Measurements from ENCODE around the gene ACRV1. TPM values are rescaled to one million over a fixed set of nuclear protein-coding genes. Genes with fewer than 3 reads are reported as not detected.

Gene ACRV1
- polyA plus RNA-seq, 4 donors, result 0.07 to 0.19 TPM; not detected in 2

- DNase-seq (no peak), FAIRE-seq (no peak)
- Histone ChIP-seq H3K27ac (ENCODE audit: low read depth in 1 of 3, low read length in 2 of 3) (no peak overlapping the region), H3K4me3 (ENCODE audit: low read depth in 1 of 3, low read length in 3 of 3) (no peak overlapping the region), H3K9me3 (ENCODE audit: control insufficient read depth in 2 of 2, insufficient read depth in 1 of 2, low read depth in 1 of 2, low read length in 1 of 2) (peaks cover 0 to 2% of the 10 kb centered on the region in 2 donors), H3K4me1 (ENCODE audit: control insufficient read depth in 3 of 3, insufficient read depth in 2 of 3, low read depth in 1 of 3, low read length in 2 of 3) (no peaks in the 10 kb centered on the region), H3K36me3 (ENCODE audit: control insufficient read depth in 3 of 3, insufficient read depth in 2 of 3, low read depth in 1 of 3, low read length in 3 of 3) (peaks cover 0 to 5% (median 0%) of the 10 kb centered on the region in 3 donors), H3K27me3 (ENCODE audit: control insufficient read depth in 3 of 3, insufficient read depth in 3 of 3, low read length in 3 of 3) (no peaks in the 10 kb centered on the region)
- 80 to 90% (median 83%) methylated on average over 2 of the region's 2 CpGs for WGBS, 3 donors
Measured at GRCh38 chr11:125674210-125674609, 6.4 kb downstream of the ACRV1 start.

- FAIRE-seq, result no peak
- no peaks in the 10 kb centered on the region for H3K27me3 ChIP-seq (ENCODE audit: control insufficient read depth in 3 of 3, insufficient read depth in 3 of 3, low read length in 3 of 3)
- H3K4me1 ChIP-seq (ENCODE audit: control insufficient read depth in 3 of 3, insufficient read depth in 2 of 3, low read depth in 1 of 3, low read length in 2 of 3), result no peaks in the 10 kb centered on the region
- H3K4me3 ChIP-seq (ENCODE audit: low read depth in 1 of 3, low read length in 3 of 3), result no peak overlapping the region
- H3K36me3 ChIP-seq (ENCODE audit: control insufficient read depth in 3 of 3, insufficient read depth in 2 of 3, low read depth in 1 of 3, low read length in 3 of 3), result no peaks in the 10 kb centered on the region
- no peak for DNase-seq
- H3K9me3 ChIP-seq (ENCODE audit: control insufficient read depth in 2 of 2, insufficient read depth in 1 of 2, low read depth in 1 of 2, low read length in 1 of 2), result peaks cover 0 to 2% of the 10 kb centered on the region in 2 donors
- H3K27ac ChIP-seq (ENCODE audit: low read depth in 1 of 3, low read length in 2 of 3), result no peak overlapping the region
- WGBS, 3 donors, result 85 to 96% (median 93%) methylated on average over 2 of the region's 2 CpGs
Measured at GRCh38 chr11:125671561-125671960, 9.1 kb downstream of the ACRV1 start.

DNA sequence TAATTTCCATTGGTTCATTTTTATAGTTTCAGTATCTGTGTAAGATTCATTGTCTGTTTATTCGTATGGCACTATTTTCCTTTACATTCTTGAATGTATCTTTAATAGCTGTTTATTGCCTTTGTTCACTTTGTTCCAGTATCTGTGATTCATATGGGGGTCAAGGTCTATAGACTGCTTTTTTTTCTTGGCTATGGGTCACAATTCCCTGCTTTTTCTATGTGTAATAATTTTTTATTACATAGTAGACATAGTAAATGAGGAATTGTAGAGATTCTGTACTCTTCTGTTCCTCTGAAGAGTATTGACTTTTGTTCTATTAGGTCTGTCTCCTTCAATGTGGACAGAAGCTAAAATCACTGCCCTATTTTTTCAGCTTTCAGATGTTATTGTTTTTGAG lies 10.5 kb downstream of the ACRV1 start:
- WGBS, 3 donors, result 24 to 72% (median 49%) methylated on average over 1 of the region's 1 CpG
- no peaks in the 10 kb centered on the region for H3K4me1 ChIP-seq (ENCODE audit: control insufficient read depth in 3 of 3, insufficient read depth in 2 of 3, low read depth in 1 of 3, low read length in 2 of 3)
- H3K9me3 ChIP-seq (ENCODE audit: control insufficient read depth in 2 of 2, insufficient read depth in 1 of 2, low read depth in 1 of 2, low read length in 1 of 2), result peaks cover 0 to 2% of the 10 kb centered on the region in 2 donors
- H3K4me3 ChIP-seq (ENCODE audit: low read depth in 1 of 3, low read length in 3 of 3), result no peak overlapping the region
- FAIRE-seq, result no peak
- no peaks in the 10 kb centered on the region for H3K36me3 ChIP-seq (ENCODE audit: control insufficient read depth in 3 of 3, insufficient read depth in 2 of 3, low read depth in 1 of 3, low read length in 3 of 3)
- H3K27me3 ChIP-seq (ENCODE audit: control insufficient read depth in 3 of 3, insufficient read depth in 3 of 3, low read length in 3 of 3), result no peaks in the 10 kb centered on the region
- DNase-seq, result peak; percentile 28 to 59
- H3K27ac ChIP-seq (ENCODE audit: low read depth in 1 of 3, low read length in 2 of 3), result no peak overlapping the region

DNA sequence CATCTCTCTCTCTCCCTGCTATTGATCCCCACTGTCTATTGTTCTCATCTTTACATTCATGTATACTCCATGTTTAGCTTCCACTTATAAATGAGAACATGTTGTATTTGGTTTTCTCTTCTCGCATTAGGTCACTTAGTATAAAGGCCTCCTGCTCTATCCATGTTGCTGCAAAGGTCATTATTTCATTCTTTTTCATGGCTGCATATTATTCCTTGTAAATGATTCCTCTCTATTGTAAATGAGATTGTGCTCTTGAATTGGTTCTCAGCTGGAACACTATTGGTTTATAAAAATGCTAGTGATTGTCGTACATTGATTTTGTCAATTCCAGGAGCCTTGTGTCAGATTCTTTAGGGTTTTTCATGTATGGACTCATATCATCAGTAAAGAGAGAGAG lies 13.5 kb downstream of the ACRV1 start:
- 94 to 100% (median 98%) methylated on average over 2 of the region's 2 CpGs for WGBS, 3 donors
- H3K27me3 ChIP-seq (ENCODE audit: control insufficient read depth in 3 of 3, insufficient read depth in 3 of 3, low read length in 3 of 3), result no peaks in the 10 kb centered on the region
- H3K9me3 ChIP-seq (ENCODE audit: control insufficient read depth in 2 of 2, insufficient read depth in 1 of 2, low read depth in 1 of 2, low read length in 1 of 2), result peaks cover 0 to 2% of the 10 kb centered on the region in 2 donors
- no peaks in the 10 kb centered on the region for H3K4me1 ChIP-seq (ENCODE audit: control insufficient read depth in 3 of 3, insufficient read depth in 2 of 3, low read depth in 1 of 3, low read length in 2 of 3)
- no peak for FAIRE-seq
- DNase-seq, result no peak
- H3K36me3 ChIP-seq (ENCODE audit: control insufficient read depth in 3 of 3, insufficient read depth in 2 of 3, low read depth in 1 of 3, low read length in 3 of 3), result no peaks in the 10 kb centered on the region
- no peak overlapping the region for H3K4me3 ChIP-seq (ENCODE audit: low read depth in 1 of 3, low read length in 3 of 3)
- H3K27ac ChIP-seq (ENCODE audit: low read depth in 1 of 3, low read length in 2 of 3), result no peak overlapping the region

DNA sequence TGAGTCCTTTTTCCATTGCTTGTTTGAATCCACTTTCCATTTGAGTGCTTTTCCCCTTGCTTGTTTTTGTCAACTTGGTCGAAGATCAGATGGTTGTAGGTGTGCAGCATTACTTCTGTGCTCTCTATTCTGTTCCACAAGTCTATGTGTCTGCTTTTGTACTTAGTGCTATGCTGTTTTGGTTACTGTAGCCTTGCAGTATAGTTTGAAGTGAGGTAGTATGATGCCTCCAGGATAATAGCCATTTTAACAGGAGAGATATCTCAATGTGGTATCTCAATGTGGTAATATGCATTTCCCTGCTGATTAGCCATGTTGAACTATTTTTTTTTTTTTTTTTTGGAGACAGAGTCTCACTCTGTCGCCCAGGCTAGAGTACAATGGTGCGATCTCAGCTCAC lies 16.7 kb downstream of the ACRV1 start:
- Histone ChIP-seq H3K27me3 (ENCODE audit: control insufficient read depth in 3 of 3, insufficient read depth in 3 of 3, low read length in 3 of 3) (no peaks in the 10 kb centered on the region), H3K4me1 (ENCODE audit: control insufficient read depth in 3 of 3, insufficient read depth in 2 of 3, low read depth in 1 of 3, low read length in 2 of 3) (no peaks in the 10 kb centered on the region), H3K9me3 (ENCODE audit: control insufficient read depth in 2 of 2, insufficient read depth in 1 of 2, low read depth in 1 of 2, low read length in 1 of 2) (no peaks in the 10 kb centered on the region), H3K4me3 (ENCODE audit: low read depth in 1 of 3, low read length in 3 of 3) (no peak overlapping the region), H3K36me3 (ENCODE audit: control insufficient read depth in 3 of 3, insufficient read depth in 2 of 3, low read depth in 1 of 3, low read length in 3 of 3) (peaks cover 0 to 2% (median 0%) of the 10 kb centered on the region in 3 donors), H3K27ac (ENCODE audit: low read depth in 1 of 3, low read length in 2 of 3) (no peak overlapping the region)
- FAIRE-seq (no peak), DNase-seq (no peak)
- 92 to 98% (median 96%) methylated on average over 2 to 3 of the region's 3 CpGs for WGBS, 3 donors

GRCh38 chr11:125662689-125663088 lies 18.0 kb downstream of the ACRV1 start:
- Histone ChIP-seq H3K4me1 (ENCODE audit: control insufficient read depth in 3 of 3, insufficient read depth in 2 of 3, low read depth in 1 of 3, low read length in 2 of 3) (no peaks in the 10 kb centered on the region), H3K9me3 (ENCODE audit: control insufficient read depth in 2 of 2, insufficient read depth in 1 of 2, low read depth in 1 of 2, low read length in 1 of 2) (no peaks in the 10 kb centered on the region), H3K36me3 (ENCODE audit: control insufficient read depth in 3 of 3, insufficient read depth in 2 of 3, low read depth in 1 of 3, low read length in 3 of 3) (peaks cover 0 to 7% (median 0%) of the 10 kb centered on the region in 3 donors), H3K27me3 (ENCODE audit: control insufficient read depth in 3 of 3, insufficient read depth in 3 of 3, low read length in 3 of 3) (no peaks in the 10 kb centered on the region), H3K27ac (ENCODE audit: low read depth in 1 of 3, low read length in 2 of 3) (no peak overlapping the region), H3K4me3 (ENCODE audit: low read depth in 1 of 3, low read length in 3 of 3) (no peak overlapping the region)
- DNase-seq (no peak), FAIRE-seq (no peak)
- WGBS, 3 donors, result 76 to 94% (median 89%) methylated on average over 2 of the region's 2 CpGs

DNA sequence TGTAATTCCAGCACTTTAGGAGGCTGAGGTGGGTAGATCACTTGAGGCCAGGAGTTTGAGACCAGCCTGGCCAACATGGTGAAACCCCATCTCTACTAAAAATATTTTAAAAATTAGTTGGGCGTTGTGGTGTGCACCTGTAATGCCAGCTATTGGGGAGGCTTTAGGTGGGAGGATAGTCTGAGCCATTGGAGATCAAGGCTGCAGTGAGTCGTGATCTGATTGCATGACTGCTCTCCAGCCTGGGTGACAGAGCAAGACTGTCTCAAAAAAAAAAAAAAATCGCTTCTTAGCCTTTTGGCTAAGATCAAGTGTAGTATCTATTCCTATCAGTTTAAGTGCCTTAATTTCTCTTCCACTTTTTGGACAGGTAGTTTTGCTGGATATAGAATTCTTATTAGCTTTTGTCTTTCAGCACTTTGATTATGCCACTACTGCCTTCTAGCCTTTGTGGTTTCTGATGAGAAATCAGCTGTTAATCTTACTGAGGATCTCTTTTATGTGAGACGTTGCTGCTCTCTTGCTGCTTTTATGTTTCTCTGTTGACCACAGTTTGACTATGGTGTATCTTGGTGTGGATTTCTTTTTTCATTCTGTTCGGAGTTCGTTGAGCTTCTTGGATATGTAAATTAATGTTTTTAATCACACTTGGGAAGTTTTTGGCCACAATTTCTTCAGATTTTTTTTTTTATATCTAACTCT lies 31.0 kb downstream of the ACRV1 start:
- no peaks in the 10 kb centered on the region for H3K27me3 ChIP-seq (ENCODE audit: control insufficient read depth in 3 of 3, insufficient read depth in 3 of 3, low read length in 3 of 3)
- no peak overlapping the region for H3K27ac ChIP-seq (ENCODE audit: low read depth in 1 of 3, low read length in 2 of 3)
- peaks cover 0 to 16% (median 0%) of the 10 kb centered on the region in 3 donors for H3K36me3 ChIP-seq (ENCODE audit: control insufficient read depth in 3 of 3, insufficient read depth in 2 of 3, low read depth in 1 of 3, low read length in 3 of 3)
- FAIRE-seq (no peak), DNase-seq (no peak)
- H3K9me3 ChIP-seq (ENCODE audit: control insufficient read depth in 2 of 2, insufficient read depth in 1 of 2, low read depth in 1 of 2, low read length in 1 of 2), result no peaks in the 10 kb centered on the region
- H3K4me3 ChIP-seq (ENCODE audit: low read depth in 1 of 3, low read length in 3 of 3), result no peak overlapping the region
- 84 to 85% (median 84%) methylated on average over 6 of the region's 6 CpGs for WGBS, 3 donors
- H3K4me1 ChIP-seq (ENCODE audit: control insufficient read depth in 3 of 3, insufficient read depth in 2 of 3, low read depth in 1 of 3, low read length in 2 of 3), result no peaks in the 10 kb centered on the region

GRCh38 chr11:125645871-125646270 lies 34.8 kb downstream of the ACRV1 start:
- 96 to 99% (median 96%) methylated on average over 3 of the region's 3 CpGs for whole genome bisulfite sequencing, 3 donors
- no peaks in the 10 kb centered on the region for H3K27me3 ChIP-seq (ENCODE audit: control insufficient read depth in 3 of 3, insufficient read depth in 3 of 3, low read length in 3 of 3)
- no peak for FAIRE-seq
- peaks cover 0 to 11% (median 2%) of the 10 kb centered on the region in 3 donors for H3K36me3 ChIP-seq (ENCODE audit: control insufficient read depth in 3 of 3, insufficient read depth in 2 of 3, low read depth in 1 of 3, low read length in 3 of 3)
- no peaks in the 10 kb centered on the region for H3K9me3 ChIP-seq (ENCODE audit: control insufficient read depth in 2 of 2, insufficient read depth in 1 of 2, low read depth in 1 of 2, low read length in 1 of 2)
- H3K27ac ChIP-seq (ENCODE audit: low read depth in 1 of 3, low read length in 2 of 3), result no peak overlapping the region
- no peak overlapping the region for H3K4me3 ChIP-seq (ENCODE audit: low read depth in 1 of 3, low read length in 3 of 3)
- DNase-seq, result no peak
- no peaks in the 10 kb centered on the region for H3K4me1 ChIP-seq (ENCODE audit: control insufficient read depth in 3 of 3, insufficient read depth in 2 of 3, low read depth in 1 of 3, low read length in 2 of 3)

GRCh38 chr11:125638315-125638714 lies 42.3 kb downstream of the ACRV1 start:
- no peaks in the 10 kb centered on the region for H3K27me3 ChIP-seq (ENCODE audit: control insufficient read depth in 3 of 3, insufficient read depth in 3 of 3, low read length in 3 of 3)
- no peaks in the 10 kb centered on the region for H3K9me3 ChIP-seq (ENCODE audit: control insufficient read depth in 2 of 2, insufficient read depth in 1 of 2, low read depth in 1 of 2, low read length in 1 of 2)
- peaks cover 0 to 16% (median 0%) of the 10 kb centered on the region in 3 donors for H3K36me3 ChIP-seq (ENCODE audit: control insufficient read depth in 3 of 3, insufficient read depth in 2 of 3, low read depth in 1 of 3, low read length in 3 of 3)
- FAIRE-seq, result no peak
- H3K4me3 ChIP-seq (ENCODE audit: low read depth in 1 of 3, low read length in 3 of 3), result no peak overlapping the region
- peak overlapping the region in 1 of 3 donors; percentile 24 for H3K27ac ChIP-seq (ENCODE audit: low read depth in 1 of 3, low read length in 2 of 3)
- 35 to 83% (median 42%) methylated on average over 1 of the region's 1 CpG for WGBS, 3 donors
- DNase-seq, result peak; percentile 41 to 52
- H3K4me1 ChIP-seq (ENCODE audit: control insufficient read depth in 3 of 3, insufficient read depth in 2 of 3, low read depth in 1 of 3, low read length in 2 of 3), result peaks cover 0 to 3% (median 0%) of the 10 kb centered on the region in 3 donors

Measured in small intestine (tissue), 7 donors.